Activated gamma-delta T cell (primary cell): ENCODE results near the gene SYCN.

Source experiments
- DNase-seq: peaks from one replicate; lab custom pipeline; 2025; lab: John Stamatoyannopoulos, UW

SYCN gene

DNA sequence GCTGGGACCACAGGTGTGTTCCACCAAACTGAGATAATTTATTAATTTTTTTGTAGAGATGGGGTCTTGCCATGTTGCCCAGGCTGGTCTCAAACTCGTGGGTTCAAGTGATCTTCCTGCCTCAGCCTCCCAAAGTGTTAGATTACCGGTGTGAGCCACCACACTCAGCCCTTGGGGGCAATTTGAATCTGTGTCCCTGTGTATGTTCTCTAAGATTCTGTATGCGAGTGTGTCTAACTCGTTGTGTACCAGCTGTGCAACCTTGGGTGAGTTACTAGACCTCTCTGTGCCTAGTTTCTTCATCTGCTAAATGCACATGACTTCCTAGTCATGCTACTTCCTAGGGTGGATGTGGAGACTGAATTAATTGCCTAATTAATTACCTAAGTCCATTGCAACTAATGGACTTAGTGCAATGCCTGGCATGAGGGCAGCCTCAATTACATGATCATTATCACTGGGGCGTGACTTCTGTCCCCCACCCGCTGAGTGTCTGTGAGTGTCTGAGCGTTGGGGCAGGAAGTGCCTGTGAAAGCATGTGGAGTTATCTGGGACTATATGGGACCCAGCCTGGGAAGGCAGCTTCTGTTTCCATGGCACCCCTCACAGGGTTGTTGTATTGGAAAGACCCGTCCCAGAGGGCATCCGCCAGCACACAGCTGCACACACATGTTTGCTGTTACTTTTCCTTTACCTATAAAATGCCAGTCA lies 9.1 kb downstream of the SYCN start:
- DNase-seq = no peak

DNA sequence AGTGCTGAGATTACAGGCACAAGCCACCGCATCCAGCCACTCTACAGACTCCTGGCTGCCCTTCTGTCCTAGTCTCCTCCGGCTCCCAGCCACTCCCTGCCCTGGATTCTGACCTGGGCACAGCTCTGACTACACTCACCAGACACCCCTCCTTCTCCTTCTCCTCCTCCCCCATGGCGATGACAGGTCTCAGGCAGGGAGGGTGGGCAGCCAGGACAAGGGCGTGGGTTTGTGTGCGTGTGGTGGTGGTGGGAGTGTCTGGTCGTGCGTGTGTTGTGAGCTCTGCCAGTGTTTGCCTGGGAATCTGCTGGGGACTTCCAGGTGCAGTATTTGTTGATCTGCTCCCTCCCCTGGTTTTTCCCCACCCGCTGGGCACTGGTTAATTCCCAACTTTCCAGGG lies 10.3 kb downstream of the SYCN start:
- no peak for DNase-seq

DNA sequence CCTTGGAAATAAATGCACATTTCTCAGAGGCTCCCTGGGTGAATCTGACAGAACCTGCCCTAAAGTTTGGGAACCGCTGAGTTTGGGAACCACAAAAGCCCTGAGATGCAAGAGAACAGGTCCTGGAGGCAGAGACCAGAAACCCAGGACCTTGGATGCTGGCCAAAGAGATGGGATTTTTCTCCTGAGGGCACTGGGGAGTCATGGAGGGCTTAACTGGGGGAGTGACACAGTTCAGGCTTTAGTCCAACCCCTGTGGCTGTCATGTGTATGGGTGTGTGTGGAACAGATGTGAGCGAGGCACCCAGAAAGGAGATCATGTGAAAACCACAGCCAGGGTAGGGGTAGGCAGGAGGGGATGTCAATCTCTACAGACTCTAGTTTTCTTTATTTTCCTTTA lies 11.2 kb downstream of the SYCN start:
- no peak for DNase-seq

DNA sequence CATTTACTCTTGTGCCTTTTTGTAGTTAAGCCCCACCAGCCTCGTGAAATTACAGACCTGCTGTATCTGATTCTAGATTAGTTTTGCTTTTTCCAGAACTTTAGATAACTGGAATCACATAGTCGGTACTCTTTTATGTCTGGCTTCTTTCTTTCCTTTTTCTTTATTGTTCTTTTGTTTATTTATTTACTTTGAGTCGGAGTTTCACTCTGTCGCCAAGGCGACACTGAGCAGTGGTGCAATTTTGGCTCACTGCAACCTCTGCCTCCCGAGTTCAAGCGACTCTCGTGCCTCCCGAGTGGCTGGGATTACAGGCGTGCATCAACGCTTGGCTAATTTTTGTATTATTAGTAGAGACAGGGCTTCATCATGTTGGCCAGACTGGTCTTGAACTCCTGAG lies 13.3 kb downstream of the SYCN start:
- DNase-seq = no peak

DNA sequence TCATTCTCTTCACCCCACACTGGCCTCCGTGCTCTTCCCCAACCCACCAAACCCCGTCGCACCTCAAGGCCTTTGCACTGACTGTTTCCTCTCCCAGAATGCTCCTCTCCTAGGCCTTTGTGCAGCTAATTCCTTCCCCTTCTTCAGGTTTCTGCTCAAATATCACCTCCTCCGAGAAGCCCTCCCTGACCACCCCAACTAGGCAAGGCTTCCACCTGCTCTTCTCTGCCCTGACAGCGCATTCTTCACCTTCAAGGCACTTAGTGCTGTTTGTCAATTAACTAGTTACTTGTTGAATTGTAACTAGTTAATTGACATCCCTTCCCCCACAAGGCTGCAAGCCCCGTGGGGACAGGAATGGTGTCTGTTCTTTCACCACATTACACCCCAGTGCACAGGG lies 15.1 kb downstream of the SYCN start:
- DNase-seq = no peak

DNA sequence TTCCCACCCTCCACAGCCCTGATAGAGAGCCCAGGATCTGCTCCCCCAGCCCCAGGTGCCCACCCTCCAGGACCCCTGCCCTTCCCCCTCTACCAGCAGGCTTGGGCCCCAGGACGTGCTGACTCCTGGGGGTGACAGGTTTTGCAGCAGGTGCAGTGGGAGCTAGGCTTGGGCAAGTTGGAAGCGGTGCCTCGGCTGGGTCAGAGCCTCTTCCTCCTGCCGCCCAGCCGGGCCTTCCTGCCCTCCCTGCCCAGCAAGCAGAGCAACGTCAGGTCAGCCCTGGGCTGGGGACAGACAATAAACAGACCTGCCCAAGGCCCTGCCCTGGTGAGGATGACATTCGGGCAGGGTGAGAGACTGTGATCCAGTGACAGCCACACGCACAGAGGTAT lies 16.5 kb downstream of the SYCN start:
- no peak for DNase-seq

DNA sequence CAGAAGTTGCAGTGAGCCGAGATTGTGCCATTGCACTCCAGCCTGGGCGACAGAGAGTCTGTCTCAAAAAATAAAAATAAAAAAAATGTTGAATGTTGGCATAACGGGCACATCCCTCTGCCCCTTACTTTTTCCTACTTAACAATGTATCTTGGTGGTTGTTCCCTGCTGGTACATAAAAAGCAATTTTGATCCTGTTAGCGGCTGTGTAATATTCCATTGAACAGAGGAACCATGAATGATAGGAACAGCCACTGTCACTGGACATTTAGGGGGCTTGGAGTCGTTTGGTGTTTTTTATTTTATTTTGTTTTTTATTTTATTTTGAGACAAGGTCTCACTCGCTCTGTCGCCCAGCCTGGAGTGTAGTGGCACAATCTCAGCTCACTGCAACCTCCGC lies 17.7 kb downstream of the SYCN start:
- no peak for DNase-seq

DNA sequence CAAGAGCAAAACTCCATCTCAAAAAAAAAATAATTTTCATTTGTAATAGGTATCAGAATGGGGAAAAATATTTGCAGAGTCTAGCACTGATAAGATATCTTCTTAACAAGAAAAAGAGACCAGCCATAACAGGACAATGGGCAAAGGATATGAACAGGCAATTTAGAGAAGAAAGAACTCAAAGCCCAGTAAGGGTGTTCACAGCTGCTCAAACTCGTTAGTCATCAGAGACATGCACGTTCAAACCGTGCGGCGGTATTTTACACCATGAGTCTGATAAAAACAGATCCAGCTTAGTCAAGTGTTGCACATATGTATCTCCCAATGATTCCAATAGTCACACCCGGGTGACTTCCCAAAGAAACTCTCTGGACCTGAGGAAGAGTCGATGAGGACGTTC lies 21.0 kb downstream of the SYCN start:
- DNase-seq = no peak

DNA sequence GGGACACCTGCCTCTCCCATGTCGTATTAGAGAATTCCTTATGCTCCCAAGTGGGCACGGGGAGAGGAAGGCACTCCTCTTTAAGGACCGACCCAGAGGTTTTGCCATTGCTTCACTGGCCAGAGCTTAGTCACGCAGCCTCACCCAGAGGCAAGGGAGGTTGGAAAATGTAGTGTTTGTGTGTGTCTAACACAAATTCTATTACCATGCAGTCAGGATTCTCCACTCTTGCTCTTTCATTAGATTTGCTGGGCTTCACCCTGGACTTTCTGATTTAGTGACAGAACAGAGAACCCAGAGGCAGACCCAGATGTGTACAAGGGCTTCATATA lies 21.9 kb downstream of the SYCN start:
- DNase-seq = no peak

DNA sequence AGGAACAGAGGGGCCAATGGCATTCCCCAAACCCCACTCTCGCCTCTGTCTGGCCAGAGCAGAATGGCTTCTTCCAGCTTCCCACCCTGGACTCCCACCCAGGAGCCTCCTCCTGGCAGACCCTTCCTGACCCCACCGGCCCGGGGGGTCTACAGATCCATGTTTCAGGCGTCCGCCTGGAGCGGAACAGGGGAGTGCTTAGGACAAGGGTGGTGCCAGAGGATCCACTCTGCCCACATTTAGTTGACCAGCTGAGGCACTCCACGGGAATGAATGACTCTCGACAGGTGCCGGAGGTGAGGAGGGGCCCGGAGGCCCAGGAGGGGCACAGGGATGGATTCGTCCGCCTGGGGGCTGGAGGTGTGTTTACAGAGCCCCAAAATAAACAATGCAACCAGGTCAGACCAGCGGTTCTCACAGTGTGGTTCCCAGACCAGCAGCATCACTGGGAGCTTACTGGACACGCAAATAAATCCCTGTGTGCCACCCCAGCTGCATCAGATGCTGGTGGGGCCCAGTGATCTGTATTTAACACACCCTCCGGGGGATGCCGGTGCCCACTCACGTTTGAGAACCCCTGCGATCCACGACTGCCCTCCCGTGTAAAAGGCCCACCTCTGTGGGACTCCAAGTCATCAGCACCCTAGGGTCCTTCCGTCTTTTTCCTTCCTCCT lies 22.4 kb downstream of the SYCN start:
- no peak for DNase-seq

DNA sequence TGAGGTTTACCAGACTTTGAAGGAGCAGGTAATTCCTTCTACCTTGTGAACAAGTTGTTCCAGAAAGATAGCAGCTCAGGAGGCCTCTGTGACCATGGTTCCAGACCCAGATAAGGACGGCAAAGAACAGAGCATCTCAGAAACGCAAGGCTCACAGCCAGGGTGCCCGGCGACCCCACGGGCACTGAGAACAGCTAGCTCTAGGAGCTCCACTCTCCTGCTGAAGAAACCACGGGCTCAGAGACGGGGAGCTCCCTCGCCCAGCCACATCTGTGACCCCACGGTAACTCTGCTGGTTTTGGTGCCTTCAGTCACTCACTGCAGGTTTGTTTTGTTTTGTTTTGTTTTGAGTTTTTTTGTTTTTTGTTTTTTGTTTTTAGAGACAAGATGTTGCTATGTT lies 23.3 kb downstream of the SYCN start:
- DNase-seq = no peak

DNA sequence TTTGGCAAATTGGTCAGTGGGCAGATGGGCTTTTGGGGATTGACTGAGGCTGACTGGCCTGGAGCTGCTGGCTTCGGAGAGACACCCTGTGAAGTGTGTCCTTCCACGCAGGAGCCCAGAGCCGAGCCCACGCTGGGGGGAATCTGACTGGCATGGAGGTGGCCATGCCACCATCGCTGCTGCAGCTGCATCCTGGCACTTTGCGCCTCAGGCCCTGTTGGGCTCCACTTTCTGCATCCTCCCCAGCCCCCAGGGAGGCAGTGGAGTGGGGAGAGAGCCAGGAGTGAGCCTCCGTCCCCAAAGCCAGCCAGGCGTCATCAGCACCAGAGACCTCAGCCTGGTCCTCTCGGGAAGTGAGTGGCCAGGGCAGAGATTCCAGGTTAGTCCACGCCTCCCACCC lies 24.3 kb downstream of the SYCN start:
- DNase-seq = no peak

DNA sequence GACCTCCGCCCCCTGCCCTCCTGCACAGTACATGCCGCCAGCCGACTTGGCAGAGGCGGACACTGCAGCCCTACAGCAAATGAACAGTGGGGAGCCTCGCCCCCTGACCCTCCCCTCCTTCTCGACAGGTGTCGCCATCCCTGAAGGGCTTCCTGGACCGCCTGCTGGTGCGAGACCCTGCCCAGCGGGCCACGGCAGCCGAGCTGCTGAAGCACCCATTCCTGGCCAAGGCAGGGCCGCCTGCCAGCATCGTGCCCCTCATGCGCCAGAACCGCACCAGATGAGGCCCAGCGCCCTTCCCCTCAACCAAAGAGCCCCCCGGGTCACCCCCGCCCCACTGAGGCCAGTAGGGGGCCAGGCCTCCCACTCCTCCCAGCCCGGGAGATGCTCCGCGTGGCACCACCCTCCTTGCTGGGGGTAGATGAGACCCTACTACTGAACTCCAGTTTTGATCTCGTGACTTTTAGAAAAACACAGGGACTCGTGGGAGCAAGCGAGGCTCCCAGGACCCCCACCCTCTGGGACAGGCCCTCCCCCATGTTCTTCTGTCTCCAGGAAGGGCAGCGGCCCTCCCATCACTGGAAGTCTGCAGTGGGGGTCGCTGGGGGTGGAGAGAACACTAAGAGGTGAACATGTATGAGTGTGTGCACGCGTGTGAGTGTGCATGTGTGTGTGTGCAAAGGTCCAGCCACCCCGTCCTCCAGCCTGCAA lies 25.6 kb downstream of the SYCN start:
- no peak for DNase-seq

DNA sequence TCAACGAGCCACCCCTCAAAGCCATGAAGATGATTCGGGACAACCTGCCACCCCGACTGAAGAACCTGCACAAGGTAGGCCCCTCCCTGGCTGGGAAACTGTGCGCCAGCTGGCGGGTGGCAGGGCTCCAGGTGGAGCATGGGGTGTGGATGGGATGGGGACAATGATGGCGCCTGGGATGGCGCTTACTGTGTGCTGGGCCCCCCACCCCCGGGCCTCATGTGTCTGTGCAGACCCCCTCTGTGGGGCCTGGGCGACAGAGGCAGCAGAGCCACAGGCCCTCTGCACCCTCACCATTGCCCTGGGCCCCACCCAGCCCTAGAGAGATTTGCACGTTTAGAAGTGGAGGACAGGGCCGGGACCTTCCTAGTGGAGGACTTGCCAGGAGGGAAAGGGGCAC lies 26.3 kb downstream of the SYCN start:
- DNase-seq = no peak

DNA sequence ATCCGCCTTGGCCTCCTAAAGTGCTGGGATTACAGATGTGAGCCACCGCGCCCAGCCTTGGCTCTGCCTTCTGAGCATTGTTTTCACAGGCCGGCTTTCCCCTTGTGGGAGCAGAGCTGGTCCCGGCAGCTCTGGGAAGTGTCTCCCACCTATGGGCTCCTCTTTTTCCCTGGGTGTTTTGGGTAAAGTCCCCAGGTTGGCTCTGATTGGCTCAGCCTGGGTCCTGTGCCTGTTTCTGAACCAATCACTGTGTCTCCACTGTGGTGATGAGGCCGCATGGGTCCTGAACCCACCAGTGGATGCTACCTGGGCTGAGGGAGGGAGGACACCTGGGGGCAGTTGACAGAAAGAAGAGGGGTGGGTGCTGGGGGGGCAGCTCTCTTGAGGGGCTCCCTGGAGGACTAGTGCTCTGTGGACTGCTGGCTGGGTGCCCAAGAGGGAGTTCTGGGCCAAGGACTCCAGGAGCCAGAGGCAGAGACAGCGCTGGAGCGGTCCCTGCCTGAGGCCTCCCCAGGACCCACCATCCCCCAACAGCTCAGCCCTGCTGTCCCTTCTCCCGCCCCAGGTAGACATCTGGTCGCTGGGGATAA lies 26.9 kb downstream of the SYCN start:
- DNase-seq = no peak

DNA sequence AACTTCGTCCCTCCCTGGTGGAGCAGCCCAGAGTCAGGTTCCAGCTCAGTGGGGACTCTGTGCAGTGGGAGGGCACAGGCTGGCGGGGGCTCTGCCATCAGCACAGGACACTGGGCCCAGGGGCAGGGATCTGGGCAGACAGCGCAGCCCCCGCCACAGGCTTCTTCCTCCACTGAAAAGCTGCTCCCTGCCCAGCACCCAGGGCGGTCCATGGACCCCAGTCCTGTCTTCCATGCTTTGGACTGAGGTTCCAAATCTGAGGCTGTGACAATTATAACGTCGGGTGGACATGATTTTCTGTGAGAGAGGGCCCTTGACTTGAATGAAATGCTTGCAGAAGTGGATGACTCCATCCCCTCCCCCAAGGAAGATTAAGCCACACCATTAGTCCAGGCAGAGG lies 28.5 kb downstream of the SYCN start:
- no peak for DNase-seq

DNA sequence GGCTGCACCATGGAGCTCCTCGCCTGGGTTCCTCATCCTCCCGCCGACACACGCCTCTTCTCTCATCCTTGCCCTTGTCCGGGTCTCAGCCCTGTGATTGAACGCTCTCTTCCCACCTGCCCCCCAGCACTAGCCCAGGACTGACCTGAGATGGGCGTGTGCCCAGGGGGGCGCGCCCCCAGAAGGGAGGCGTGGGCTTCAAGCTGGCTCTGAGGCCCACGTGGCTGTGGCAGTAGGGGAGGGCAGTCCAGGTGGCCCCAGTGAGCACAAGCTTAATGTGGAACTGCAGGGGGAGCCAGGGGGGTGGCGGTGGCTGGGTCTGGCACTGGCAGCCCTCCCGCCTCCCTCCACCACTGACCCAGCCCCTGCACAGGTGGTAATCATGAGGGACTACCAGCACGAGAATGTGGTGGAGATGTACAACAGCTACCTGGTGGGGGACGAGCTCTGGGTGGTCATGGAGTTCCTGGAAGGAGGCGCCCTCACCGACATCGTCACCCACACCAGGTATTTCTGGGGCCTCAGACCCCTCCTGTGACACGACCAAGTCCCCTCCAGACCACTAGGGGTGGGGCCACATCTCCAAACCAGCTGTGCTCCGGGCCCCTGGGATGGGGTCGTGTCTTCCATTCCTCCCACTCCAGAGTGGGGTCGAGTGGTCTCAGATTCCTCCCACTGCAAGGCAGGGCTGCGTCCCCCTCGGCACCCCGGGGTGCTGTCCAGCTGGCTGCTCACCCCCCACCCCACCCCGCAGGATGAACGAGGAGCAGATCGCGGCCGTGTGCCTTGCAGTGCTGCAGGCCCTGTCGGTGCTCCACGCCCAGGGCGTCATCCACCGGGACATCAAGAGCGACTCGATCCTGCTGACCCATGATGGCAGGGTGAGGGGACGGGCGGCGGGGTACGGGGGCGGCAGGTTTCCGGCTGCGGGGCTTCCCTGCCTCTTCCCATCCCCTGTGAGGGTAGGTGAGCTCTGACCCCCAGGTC lies 29.2 kb downstream of the SYCN start:
- no peak for DNase-seq

DNA sequence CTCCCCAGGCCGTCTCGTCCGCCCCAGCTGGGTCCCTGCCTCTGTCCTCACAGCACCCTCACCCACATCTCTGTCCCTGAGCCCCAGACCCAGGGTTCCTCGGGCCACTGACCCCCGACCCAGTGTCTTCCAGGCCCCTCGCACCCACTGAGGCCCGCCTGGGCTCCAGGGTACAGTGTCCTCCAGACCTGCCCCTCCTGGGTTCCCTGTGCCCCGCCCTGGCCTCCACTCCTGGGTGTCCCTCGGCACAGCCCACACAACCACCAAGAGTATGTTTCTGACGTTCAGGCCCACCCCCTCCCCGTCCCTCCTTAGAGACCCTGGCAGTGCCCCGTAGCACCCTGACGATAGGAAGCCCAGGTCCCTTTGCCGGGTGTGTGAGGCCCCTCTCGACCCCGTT lies 29.9 kb downstream of the SYCN start:
- DNase-seq = no peak

DNA sequence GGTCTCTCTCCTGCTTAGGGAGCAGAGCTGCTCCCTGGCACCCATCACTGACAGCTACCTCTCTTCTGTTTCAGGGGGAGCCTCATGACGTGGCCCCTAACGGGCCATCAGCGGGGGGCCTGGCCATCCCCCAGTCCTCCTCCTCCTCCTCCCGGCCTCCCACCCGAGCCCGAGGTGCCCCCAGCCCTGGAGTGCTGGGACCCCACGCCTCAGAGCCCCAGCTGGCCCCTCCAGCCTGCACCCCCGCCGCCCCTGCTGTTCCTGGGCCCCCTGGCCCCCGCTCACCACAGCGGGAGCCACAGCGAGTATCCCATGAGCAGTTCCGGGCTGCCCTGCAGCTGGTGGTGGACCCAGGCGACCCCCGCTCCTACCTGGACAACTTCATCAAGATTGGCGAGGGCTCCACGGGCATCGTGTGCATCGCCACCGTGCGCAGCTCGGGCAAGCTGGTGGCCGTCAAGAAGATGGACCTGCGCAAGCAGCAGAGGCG lies 30.5 kb downstream of the SYCN start:
- DNase-seq = no peak

DNA sequence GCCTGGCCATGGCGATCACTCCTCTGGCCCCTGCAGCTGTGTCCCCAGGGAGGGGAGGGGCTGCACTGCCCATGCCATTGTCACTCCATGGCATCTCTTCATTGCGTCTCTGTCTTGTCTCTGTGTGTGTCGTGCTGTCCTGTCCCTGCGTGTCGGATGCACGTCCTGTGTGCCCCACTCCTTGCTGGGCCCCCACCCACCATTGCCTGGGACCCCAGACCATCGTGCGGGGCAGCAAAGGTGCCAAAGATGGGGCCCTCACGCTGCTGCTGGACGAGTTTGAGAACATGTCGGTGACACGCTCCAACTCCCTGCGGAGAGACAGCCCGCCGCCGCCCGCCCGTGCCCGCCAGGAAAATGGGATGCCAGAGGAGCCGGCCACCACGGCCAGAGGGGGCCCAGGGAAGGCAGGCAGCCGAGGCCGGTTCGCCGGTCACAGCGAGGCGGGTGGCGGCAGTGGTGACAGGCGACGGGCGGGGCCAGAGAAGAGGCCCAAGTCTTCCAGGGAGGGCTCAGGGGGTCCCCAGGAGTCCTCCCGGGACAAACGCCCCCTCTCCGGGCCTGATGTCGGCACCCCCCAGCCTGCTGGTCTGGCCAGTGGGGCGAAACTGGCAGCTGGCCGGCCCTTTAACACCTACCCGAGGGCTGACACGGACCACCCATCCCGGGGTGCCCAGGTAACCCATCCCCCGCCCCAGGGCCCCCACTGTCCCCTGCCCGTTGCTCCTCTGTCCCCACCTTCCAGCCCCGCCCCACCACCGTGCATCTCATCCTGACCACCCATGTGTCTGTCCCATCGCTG lies 31.2 kb downstream of the SYCN start:
- no peak for DNase-seq
